Type B pancreatic cell (in vitro differentiated cells): ENCODE data around the gene S100A3. TPM values are rescaled to one million over a fixed set of nuclear protein-coding genes. Genes with fewer than 3 reads are reported as not detected.

Source experiments
- DNase-seq: peaks from one replicate; pipeline ENCODE4 v3.0.0; 2021; ENCODE audit warnings: mixed read lengths; ENCODE audit not compliant: unreplicated experiment; ENCODE audit errors: extremely low spot score
- H3K27ac Mint-ChIP-seq: 2 replicates; pipeline ENCODE4 v1.8.0; 2021; ENCODE audit warnings: mild to moderate bottlenecking, mixed read lengths
- H3K27me3 Mint-ChIP-seq: 2 replicates; pipeline ENCODE4 v1.8.0; 2021; ENCODE audit warnings: mixed read lengths
- H3K36me3 Mint-ChIP-seq: 2 replicates; pipeline ENCODE4 v1.8.0; 2021; ENCODE audit warnings: mixed read lengths
- H3K4me1 Mint-ChIP-seq: one replicate; pipeline ENCODE4 v1.8.0; 2021; ENCODE audit warnings: mixed read lengths; ENCODE audit not compliant: unreplicated experiment
- H3K4me3 Mint-ChIP-seq: 2 replicates; pipeline ENCODE4 v1.8.0; 2021; ENCODE audit warnings: mild to moderate bottlenecking, mixed read lengths
- H3K9me3 Mint-ChIP-seq: 2 replicates; pipeline ENCODE4 v1.8.0; 2021; ENCODE audit warnings: mixed read lengths
- CTCF ChIP-seq: fragments of 200-600 bp; sonication (generic); conservative IDR thresholded peaks from 2 replicates; pipeline ENCODE4 v1.5.0; 2021; ENCODE audit warnings: antibody characterized with exemption, mild to moderate bottlenecking
- total RNA-seq: library from RNA; stranded (reverse); gene quantifications from 2 replicates; pipeline ENCODE4 v1.2.1, GENCODE V29; 2021; ENCODE audit warnings: low replicate concordance

The S100A3 gene
- total RNA-seq, 1 donor from 2014 or later: 1.4 TPM

GRCh38 chr1:153541641-153542590 lies 7.1 kb downstream of the S100A3 start:
- no peak for TF ChIP-seq CTCF
- Mint-ChIP-seq H3K4me1 (peaks cover 49% of the 10 kb centered on the region), H3K36me3 (no peaks in the 10 kb centered on the region), H3K9me3 (no peaks in the 10 kb centered on the region), H3K4me3 (peak overlapping the region; percentile 65), H3K27me3 (no peaks in the 10 kb centered on the region), H3K27ac (peak overlapping the region; percentile 99)
- no peak for DNase-seq

DNA sequence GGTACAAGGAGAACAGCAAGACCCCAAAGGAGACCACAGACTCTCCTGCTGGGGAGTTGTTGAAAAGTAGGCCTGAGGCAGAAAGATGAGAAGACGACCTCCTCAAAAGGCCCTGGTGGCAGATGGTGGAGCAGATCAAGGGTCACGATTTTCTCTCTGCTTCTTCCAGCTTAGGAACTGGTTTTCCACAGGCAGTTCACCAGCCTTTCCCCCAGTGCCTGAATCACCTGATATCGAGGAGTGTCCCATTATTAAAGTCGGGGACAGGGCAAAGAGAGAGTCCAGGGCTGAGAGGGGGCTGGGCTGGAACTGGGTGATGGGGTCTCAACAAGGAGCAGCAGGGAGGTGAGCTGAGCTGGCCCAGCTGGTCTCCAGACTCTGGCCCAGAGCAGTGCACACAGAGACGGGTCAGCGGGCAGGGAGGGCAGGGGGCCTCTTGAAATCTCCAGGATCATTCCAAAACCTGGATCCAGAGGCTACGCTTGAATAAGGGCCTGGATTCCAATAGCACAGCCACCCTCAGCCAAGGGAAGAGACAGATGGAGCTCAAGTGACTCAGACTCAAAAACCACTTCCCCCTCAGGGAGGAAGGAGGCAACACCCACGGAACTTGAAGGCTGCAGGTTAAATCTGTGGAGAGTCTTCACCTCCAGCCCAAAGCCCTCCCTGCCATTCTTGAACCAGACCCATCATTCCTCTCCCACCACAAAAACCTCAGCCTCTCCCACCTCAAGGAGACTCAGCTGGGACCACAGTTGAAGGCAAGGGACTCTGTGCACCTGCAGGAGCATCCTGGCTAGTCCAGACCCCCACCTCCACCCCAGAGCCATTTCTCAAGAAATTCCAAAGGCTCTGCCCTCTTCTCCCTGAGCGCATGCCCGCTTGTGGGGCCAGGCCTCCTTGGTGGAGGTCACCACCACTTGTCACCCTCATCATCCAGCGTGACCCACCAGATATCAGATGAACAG lies 8.4 kb downstream of the S100A3 start, which contains the start of gene S100A5:
S100A5 (minus strand) TSS at position 541 of the 968 bp plus-strand sequence. CDS start 743 bp downstream, outside the sequence.
- H3K9me3 Mint-ChIP-seq: no peaks in the 10 kb centered on the region
- no peak for DNase-seq
- H3K4me3 Mint-ChIP-seq: peak within 1 kb of the TSS; percentile 65
- H3K27ac Mint-ChIP-seq: peak within 1 kb of the TSS; percentile 99
- TF ChIP-seq CTCF: no peak
- H3K27me3 Mint-ChIP-seq: no peaks in the 10 kb centered on the region
- H3K4me1 Mint-ChIP-seq: peaks cover 46% of the 10 kb centered on the region
- H3K36me3 Mint-ChIP-seq: no peaks in the 10 kb centered on the region

DNA sequence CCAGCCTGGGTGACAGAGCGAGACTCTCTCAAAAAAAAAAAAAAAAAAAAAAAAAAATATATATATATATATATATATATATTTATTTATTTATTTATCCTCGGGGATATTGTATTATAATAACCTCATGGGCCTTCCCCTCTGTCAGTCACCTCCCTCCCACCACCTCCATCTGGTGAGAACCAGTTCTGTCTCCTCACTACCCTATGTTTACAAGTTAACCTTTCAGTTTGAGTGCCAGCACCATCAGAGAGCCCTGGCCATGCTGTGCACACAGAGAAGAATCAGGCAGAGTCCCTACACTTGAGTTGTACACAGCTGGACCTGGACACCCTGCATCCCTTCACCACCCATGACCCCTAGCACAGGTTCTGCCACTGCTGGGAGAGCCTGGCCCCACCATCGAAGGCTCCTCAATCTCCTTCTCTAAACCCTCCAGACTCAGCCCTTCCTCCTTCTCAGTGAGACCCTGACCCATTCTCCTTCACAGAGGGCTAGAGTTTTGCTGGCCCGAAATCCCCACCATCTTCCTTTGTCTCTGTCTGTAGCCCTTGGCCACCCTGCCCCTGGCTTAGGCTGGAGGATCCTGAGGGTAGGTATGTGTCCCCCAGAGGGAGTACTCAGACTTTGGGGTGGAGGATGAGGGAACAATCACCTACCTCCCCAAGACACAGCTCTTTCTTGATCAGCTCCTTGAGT lies 9.5 kb downstream of the S100A3 start:
- Mint-ChIP-seq H3K27ac (peak overlapping the region; percentile 44), H3K4me3 (peak overlapping the region; percentile 12), H3K27me3 (no peaks in the 10 kb centered on the region), H3K4me1 (peaks cover 35% of the 10 kb centered on the region), H3K9me3 (peaks cover 3% of the 10 kb centered on the region), H3K36me3 (no peaks in the 10 kb centered on the region)
- TF ChIP-seq CTCF: no peak
- DNase-seq: no peak

DNA sequence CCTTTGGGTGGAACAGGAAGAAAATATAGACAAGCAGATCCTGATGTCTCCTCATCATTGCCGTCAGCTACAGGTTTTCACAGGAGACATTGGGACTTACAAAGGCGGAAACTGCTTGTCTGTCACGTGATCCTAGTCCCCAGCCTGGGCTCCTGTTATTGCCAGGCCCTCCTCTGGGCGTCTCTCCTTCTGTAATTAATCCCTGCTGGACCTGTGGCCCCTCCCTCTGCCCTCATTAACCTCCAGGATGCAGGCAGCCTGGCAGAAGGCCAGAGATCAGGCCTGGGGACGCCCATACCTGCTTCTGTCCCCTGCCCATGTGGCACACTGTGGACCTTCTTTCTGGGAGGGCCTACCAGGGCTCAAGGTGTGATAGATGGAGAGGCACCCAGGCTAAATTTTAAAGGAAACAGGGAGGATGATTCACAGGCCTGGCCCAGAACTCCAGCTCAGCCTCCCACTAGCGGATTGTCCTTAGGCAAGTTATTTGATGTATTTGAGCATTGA lies 10.7 kb downstream of the S100A3 start:
- peak overlapping the region; percentile 54 for H3K4me3 Mint-ChIP-seq
- no peak for TF ChIP-seq CTCF
- no peaks in the 10 kb centered on the region for H3K36me3 Mint-ChIP-seq
- H3K9me3 Mint-ChIP-seq: peaks cover 5% of the 10 kb centered on the region
- DNase-seq: no peak
- no peaks in the 10 kb centered on the region for H3K27me3 Mint-ChIP-seq
- peak overlapping the region; percentile 82 for H3K27ac Mint-ChIP-seq
- H3K4me1 Mint-ChIP-seq: peaks cover 38% of the 10 kb centered on the region

DNA sequence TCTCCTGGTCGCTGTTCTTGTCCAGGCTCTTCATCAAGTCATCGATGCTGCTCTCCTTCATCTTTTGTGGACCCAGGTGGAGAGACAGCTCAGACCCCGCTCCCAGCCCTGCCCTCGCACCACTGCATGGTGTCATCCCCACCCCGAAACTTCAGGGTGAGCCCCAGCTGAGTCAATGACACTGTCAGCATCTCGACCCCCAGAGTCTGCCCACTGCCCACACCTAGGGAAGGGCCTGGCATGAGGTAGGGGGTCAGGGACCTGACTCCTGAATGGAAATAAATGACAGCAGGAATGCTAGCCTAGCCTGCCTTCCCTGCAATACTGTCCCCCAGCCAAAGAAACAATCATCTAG lies 11.7 kb downstream of the S100A3 start:
- Mint-ChIP-seq H3K27ac (peak overlapping the region; percentile 61), H3K4me1 (peaks cover 40% of the 10 kb centered on the region), H3K27me3 (no peaks in the 10 kb centered on the region), H3K4me3 (no peak overlapping the region), H3K9me3 (peaks cover 5% of the 10 kb centered on the region), H3K36me3 (no peaks in the 10 kb centered on the region)
- DNase-seq: no peak
- TF ChIP-seq CTCF: no peak
